CD4-positive, alpha-beta T cell (primary cell): ENCODE data around the gene TRAF5. TPM values are rescaled to one million over a fixed set of nuclear protein-coding genes. Genes with fewer than 3 reads are reported as not detected.

Source experiments
- ATAC-seq: fragments of 200-7000 bp; cut with Tn5 transposase; one replicate; pipeline ENCODE4 v1.10.0; 2022; ENCODE audit warnings: mild to moderate bottlenecking; ENCODE audit not compliant: poor library complexity
- CTCF ChIA-PET: fragments of 350-600 bp; sonication (Branson Sonifier 250); formaldehyde crosslinking; loops from one replicate; lab custom pipeline; 2021; ENCODE audit warnings: antibody characterized with exemption, inconsistent platforms; lab: Charles Lee
- POLR2A ChIA-PET: fragments of 350-600 bp; sonication (Branson Sonifier 250); formaldehyde crosslinking; loops from one replicate; lab custom pipeline; 2021; ENCODE audit warnings: antibody characterized with exemption, inconsistent platforms; lab: Charles Lee
- DNase-seq, 14 experiments: peaks; one replicate each; pipeline ENCODE4 v3.0.0-alpha.2; 2013 to 2020; ENCODE audit warnings: mixed read lengths in 2 of 14
- H3K27ac ChIP-seq, 2 donors: one replicate each; pipeline versions ENCODE4 v1.5.1 to v1.7.0; 2013; ENCODE audit warnings: low read length in 2 of 2, low read depth in 1 of 2, mild to moderate bottlenecking in 1 of 2
- H3K27me3 ChIP-seq, 2 experiments: 1 replicate in 1 of 2; 2 replicates in 1 of 2; pipeline versions ENCODE4 v1.6.1 to v1.7.0; 2013; ENCODE audit warnings: low read length in 2 of 2, control low read depth in 1 of 2, mild to moderate bottlenecking in 1 of 2, moderate library complexity in 1 of 2; ENCODE audit not compliant: insufficient read depth in 2 of 2, control insufficient read depth in 1 of 2
- H3K36me3 ChIP-seq: one replicate; pipeline ENCODE4 v1.6.1; 2013; ENCODE audit warnings: low read length, control low read depth; ENCODE audit not compliant: insufficient read depth
- H3K4me1 ChIP-seq: one replicate; pipeline ENCODE4 v1.6.1; 2013; ENCODE audit warnings: low read length, control low read depth; ENCODE audit not compliant: insufficient read depth
- H3K4me3 ChIP-seq: one replicate; pipeline ENCODE4 v1.5.1; 2013; ENCODE audit warnings: mild to moderate bottlenecking, low read length, moderate library complexity
- H3K9me3 ChIP-seq, 2 experiments: 1 replicate in 1 of 2; 2 replicates in 1 of 2; pipeline versions ENCODE4 v1.6.1 to v1.7.0; 2013; ENCODE audit warnings: low read length in 2 of 2, mild to moderate bottlenecking in 2 of 2, control low read depth in 1 of 2, moderate library complexity in 1 of 2; ENCODE audit not compliant: control insufficient read depth in 1 of 2, insufficient read depth in 1 of 2
- H3K27ac Mint-ChIP-seq: one replicate; pipeline ENCODE4 v1.8.0; 2020; ENCODE audit warnings: mixed read lengths
- H3K27me3 Mint-ChIP-seq: one replicate; pipeline ENCODE4 v1.8.0; 2021; ENCODE audit warnings: mixed read lengths
- H3K36me3 Mint-ChIP-seq: one replicate; pipeline ENCODE4 v1.8.0; 2021; ENCODE audit warnings: low read depth, mixed read lengths
- H3K4me1 Mint-ChIP-seq: one replicate; pipeline ENCODE4 v1.8.0; 2021; ENCODE audit warnings: low read depth, mixed read lengths
- H3K4me3 Mint-ChIP-seq: one replicate; pipeline ENCODE4 v1.8.0; 2020; ENCODE audit warnings: mild to moderate bottlenecking, mixed read lengths
- H3K9me3 Mint-ChIP-seq: one replicate; pipeline ENCODE4 v1.8.0; 2020; ENCODE audit warnings: mixed read lengths
- intact Hi-C, 2 experiments: fragments of 100-400 bp; cut with DNase I in 1 of 2; cut with micrococcal nuclease in 1 of 2; formaldehyde crosslinking; loops; one replicate each; pipeline versions ENCODE4 v1.15.1 to v1.9.0; 2023 to 2025; cut with DNase I, micrococcal nuclease
- total RNA-seq, 174 experiments: library from RNA in 2 of 174; stranded (reverse) in 2 of 174; gene quantifications; one replicate each; pipeline ENCODE4 v1.2.3 and lab custom pipeline; 2021 to 2026
- TF ChIP-seq, protein P1 (sequence below): fragments of 200-600 bp; IDR thresholded peaks from one replicate; pipeline ENCODE4 v1.8.0; 2022; ENCODE audit warnings: antibody characterized with exemption, mild to moderate bottlenecking

TRAF5 gene
- total RNA-seq, 2 experiments from 2014 or later = 21.9 to 23.2 TPM

DNA sequence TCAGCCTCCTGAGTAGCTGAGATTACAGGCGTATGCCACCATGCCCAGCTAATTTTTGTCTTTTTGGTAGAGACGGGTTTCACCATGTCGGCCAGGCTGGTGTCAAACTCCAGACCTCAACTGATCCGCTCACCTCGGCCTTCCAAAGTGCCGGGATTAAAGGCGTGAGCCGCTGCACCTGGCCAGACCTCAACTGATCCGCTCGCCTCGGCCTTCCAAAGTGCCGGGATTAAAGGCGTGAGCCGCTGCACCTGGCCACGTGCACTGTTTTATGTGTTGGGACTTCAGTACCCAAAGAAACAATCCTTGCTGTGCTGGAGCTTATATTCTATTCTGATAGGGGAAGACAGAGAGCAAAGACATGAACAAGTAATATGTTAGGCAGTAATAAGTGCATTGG is 10.1 kb downstream of the TRAF5 start:
- POLR2A ChIA-PET = interaction anchor here (5.8 kb wide), 1 partner anchor 9 kb away, joined by 44 read pairs; the partner anchor contains the start of gene TRAF5
- Mint-ChIP-seq H3K36me3 (peaks cover 23% of the 10 kb centered on the region), H3K27me3 (no peaks in the 10 kb centered on the region), H3K4me3 (peak overlapping the region; percentile 18), H3K4me1 (peaks cover 84% of the 10 kb centered on the region), H3K27ac (peak overlapping the region; percentile 83), H3K9me3 (no peaks in the 10 kb centered on the region)
- Histone ChIP-seq H3K36me3 (peaks cover 10% of the 10 kb centered on the region), H3K27ac (peak overlapping the region; percentile 57 to 60), H3K9me3 (no peaks in the 10 kb centered on the region), H3K4me3 (no peak overlapping the region), H3K27me3 (no peaks in the 10 kb centered on the region), H3K4me1 (peaks cover 98% of the 10 kb centered on the region)
- DNase-seq = no peak
- TF ChIP-seq, protein P1, sequence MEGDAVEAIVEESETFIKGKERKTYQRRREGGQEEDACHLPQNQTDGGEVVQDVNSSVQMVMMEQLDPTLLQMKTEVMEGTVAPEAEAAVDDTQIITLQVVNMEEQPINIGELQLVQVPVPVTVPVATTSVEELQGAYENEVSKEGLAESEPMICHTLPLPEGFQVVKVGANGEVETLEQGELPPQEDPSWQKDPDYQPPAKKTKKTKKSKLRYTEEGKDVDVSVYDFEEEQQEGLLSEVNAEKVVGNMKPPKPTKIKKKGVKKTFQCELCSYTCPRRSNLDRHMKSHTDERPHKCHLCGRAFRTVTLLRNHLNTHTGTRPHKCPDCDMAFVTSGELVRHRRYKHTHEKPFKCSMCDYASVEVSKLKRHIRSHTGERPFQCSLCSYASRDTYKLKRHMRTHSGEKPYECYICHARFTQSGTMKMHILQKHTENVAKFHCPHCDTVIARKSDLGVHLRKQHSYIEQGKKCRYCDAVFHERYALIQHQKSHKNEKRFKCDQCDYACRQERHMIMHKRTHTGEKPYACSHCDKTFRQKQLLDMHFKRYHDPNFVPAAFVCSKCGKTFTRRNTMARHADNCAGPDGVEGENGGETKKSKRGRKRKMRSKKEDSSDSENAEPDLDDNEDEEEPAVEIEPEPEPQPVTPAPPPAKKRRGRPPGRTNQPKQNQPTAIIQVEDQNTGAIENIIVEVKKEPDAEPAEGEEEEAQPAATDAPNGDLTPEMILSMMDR = no peak
- CTCF ChIA-PET = interaction anchor here (4.8 kb wide), 1 partner anchor 13 kb away, joined by 25 read pairs; no protein-coding TSS in a partner anchor
- intact Hi-C loops = no loop called here
- ATAC-seq = no peak

DNA sequence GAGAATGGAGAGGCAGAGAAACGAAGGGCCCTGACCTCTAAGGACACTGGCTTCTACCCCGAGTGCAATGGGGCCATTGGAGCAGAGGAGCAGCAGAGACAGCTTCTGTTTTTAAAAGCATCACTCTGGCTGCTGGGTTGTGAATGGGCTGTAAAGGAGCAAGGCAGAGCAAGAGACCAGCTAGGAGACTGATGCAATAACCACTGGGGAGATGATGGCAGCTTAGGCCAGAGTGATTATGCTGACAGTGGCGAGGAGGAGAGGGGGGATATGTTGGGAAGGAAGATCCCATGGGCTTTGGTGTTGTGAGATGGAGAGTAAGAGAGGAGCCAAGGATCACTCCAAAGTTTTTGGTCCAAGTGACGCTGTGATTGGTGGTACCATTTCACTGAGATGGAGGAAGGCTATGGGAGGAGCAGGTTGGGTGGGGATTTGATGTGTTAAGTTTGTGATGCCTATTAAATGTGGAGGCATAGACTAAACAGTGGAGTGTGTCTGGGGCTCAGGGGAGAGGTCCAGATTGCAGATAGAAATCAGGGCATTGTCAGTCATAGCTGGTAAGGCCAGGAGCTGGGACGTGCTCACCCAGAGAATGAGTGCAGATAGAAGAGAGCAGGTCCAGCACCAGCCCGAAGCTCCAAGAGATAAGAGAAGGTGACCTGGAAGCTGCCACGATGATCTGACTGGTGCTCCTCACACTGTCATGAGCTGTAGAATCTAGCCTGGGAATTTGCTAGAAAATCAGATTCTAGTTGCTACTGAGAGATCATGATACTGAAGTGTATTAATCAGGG is 11.0 kb downstream of the TRAF5 start:
- H3K4me1 ChIP-seq = peaks cover 93% of the 10 kb centered on the region
- H3K27ac Mint-ChIP-seq = peak overlapping the region; percentile 83
- H3K36me3 ChIP-seq = peaks cover 10% of the 10 kb centered on the region
- peaks cover 82% of the 10 kb centered on the region for H3K4me1 Mint-ChIP-seq
- peak overlapping the region; percentile 27 to 57 for H3K27ac ChIP-seq
- intact Hi-C loops = no loop called here
- H3K9me3 ChIP-seq = no peaks in the 10 kb centered on the region
- H3K4me3 ChIP-seq = no peak overlapping the region
- peak overlapping the region; percentile 18 for H3K4me3 Mint-ChIP-seq
- DNase-seq = no peak
- peaks cover 26% of the 10 kb centered on the region for H3K36me3 Mint-ChIP-seq
- ChIA-PET POLR2A (interaction anchor here (1.2 to 5.8 kb wide), 2 partner anchors 10 kb away, joined by 8 to 44 read pairs; partner anchors contain the start of gene TRAF5), CTCF (interaction anchor here (4.8 kb wide), 1 partner anchor 14 kb away, joined by 25 read pairs; no protein-coding TSS in a partner anchor)
- H3K9me3 Mint-ChIP-seq = no peaks in the 10 kb centered on the region
- TF ChIP-seq, protein P1 = no peak
- no peaks in the 10 kb centered on the region for H3K27me3 Mint-ChIP-seq
- no peak for ATAC-seq
- no peaks in the 10 kb centered on the region for H3K27me3 ChIP-seq

DNA sequence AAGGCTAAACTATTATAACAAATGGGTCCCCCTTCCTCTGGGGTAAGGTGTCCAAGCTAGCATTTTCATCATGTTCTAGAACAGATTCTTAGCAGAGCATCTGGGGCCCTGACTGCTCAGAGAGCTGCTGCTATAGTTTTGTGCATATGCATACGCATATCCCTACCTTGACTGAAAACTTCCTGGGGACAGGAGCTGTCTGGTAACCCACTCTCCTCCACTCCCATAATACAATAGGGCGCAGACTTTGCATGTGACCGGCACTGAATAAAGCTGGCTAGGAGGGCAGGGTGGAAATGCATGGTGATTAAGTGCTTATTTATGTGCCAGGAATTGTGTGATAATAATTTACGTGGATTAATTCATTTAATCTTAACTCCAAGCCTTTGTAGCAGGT is 11.6 kb downstream of the TRAF5 start:
- H3K27ac ChIP-seq = no peak overlapping the region
- Mint-ChIP-seq H3K27me3 (no peaks in the 10 kb centered on the region), H3K27ac (peak overlapping the region; percentile 83), H3K36me3 (peaks cover 26% of the 10 kb centered on the region), H3K4me3 (no peak overlapping the region), H3K9me3 (no peaks in the 10 kb centered on the region), H3K4me1 (peaks cover 83% of the 10 kb centered on the region)
- no peak overlapping the region for H3K4me3 ChIP-seq
- ChIA-PET CTCF (interaction anchor here (1.2 to 4.8 kb wide), 2 partner anchors 15 to 80 kb away, joined by 3 to 25 read pairs; no protein-coding TSS in a partner anchor), POLR2A (interaction anchor here (1.2 to 5.8 kb wide), 2 partner anchors 10 kb away, joined by 8 to 44 read pairs; partner anchors contain the start of gene TRAF5)
- TF ChIP-seq, protein P1 = no peak
- intact Hi-C loops = no loop called here
- ATAC-seq = no peak
- H3K36me3 ChIP-seq = peaks cover 10% of the 10 kb centered on the region
- DNase-seq = no peak
- no peaks in the 10 kb centered on the region for H3K27me3 ChIP-seq
- peaks cover 91% of the 10 kb centered on the region for H3K4me1 ChIP-seq
- H3K9me3 ChIP-seq = no peaks in the 10 kb centered on the region
